ENCODE data around the gene CLIP2.

- TF ChIP-seq POLR2A (IDR thresholded peaks at IDR 0.05; ENCODE audit: low read length) = no peak
- no peak for TF ChIP-seq GATA1 (IDR thresholded peaks at IDR 0.05; ENCODE audit: low read depth, low read length)
These were observed 35.4 kb upstream of the CLIP2 start for GRCh38 chr7:74253835-74254128.
